HG03442 (cell line): ENCODE results near the gene ZNF765.
A peak's percentile ranks its signal among the peaks of the same experiment; 100 is the strongest.
"Not testable (repeated sequence)": the region's sequence is repeated elsewhere in the genome, so short reads cannot be mapped to it uniquely, and the experiment has no call there.

Source experiments
- ATAC-seq: cut with Tn5 transposase; IDR thresholded peaks from one replicate; pipeline ENCODE4 v1.9.1; 2021; ENCODE audit warnings: mild to moderate bottlenecking, moderate library complexity; ENCODE audit not compliant: unreplicated experiment

The ZNF765 gene

GRCh38 chr19:53420520-53421315, 25.8 kb downstream of the ZNF765 start:
- ATAC-seq = not testable (repeated sequence)

- ATAC-seq = no peak
These were observed 27.6 kb downstream of the ZNF765 start for GRCh38 chr19:53422551-53422950.

DNA sequence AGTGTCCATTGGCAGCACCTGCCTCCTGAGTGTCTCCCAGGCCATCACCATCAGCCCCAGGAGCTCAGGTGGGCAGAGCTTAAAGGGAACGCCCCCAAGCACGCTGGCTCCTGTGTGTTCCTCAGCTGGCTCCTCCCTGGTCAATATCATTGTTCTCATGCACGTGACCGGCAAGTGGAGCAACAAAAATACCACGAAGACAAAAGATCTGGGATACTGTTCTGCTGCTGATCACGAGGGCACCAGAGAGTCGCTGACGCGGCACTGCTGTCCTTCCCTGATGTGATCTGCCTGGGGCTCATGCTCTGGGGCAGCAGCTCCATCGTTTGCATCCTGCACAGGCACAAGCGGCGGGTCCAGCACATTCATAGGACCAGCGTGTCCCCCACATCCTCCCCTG, 28.1 kb downstream of the ZNF765 start:
- not testable (repeated sequence) for ATAC-seq

DNA sequence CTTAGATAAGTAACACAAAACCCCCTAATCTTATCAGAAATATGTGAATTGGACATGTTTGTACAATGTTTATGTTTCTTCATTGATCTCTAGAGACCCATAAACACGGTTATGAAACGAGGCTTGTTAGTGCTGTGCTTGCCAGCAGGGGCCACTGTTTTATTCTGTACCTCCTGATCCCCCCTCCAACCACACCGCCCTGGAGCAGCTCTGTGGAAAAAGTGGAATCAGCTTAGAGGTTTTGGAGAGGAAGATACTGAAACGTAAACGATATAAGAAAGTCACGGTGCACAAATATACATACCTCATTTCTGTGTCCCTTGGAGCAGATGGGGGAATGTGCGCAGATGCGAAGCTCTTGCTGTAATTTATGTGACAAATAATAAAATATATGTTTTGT, 28.7 kb downstream of the ZNF765 start:
- not testable (repeated sequence) for ATAC-seq

GRCh38 chr19:53424968-53425597, 30.1 kb downstream of the ZNF765 start:
- no peak for ATAC-seq

DNA sequence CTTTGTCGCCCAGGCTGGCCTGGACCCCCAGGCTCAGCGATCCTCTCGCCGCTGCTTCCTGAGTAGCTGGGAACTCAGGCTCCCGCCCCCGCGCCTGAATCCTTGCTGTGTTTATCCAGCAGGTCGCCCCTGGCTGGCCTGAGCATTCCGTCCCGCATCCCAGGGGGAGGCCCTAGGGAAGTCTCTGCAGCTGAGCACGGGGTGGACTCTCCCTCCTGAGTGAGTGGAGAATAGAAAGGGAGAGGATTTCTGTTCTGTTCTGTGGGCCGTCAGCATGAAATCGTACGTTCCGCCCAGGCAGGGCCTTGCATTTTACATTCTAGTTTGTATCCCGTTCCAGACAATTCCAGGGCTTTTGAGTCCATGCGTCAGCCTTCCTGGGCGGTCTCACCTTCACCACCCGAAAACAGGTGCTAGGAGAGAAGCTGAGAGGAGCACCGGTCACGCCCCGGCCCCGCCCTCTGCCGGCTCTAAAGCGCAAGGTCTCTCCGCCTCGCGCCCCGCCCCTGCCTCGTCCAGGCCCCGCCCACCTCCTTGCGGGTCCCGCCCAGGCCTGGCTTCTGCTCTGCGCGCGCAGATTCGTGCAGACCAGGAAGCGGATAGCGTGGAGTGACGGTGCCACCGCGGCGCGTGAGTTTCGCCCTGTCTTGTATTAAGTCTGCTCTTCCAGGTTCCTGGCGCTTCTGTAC, 36.6 kb downstream of the ZNF765 start, which contains the start of gene ZNF761:
Gene ZNF761, plus strand, starts transcription at position 586 of the 689 bp plus-strand sequence. CDS start 15,285 bp downstream, outside the sequence.
- peak; percentile 96 for ATAC-seq

DNA sequence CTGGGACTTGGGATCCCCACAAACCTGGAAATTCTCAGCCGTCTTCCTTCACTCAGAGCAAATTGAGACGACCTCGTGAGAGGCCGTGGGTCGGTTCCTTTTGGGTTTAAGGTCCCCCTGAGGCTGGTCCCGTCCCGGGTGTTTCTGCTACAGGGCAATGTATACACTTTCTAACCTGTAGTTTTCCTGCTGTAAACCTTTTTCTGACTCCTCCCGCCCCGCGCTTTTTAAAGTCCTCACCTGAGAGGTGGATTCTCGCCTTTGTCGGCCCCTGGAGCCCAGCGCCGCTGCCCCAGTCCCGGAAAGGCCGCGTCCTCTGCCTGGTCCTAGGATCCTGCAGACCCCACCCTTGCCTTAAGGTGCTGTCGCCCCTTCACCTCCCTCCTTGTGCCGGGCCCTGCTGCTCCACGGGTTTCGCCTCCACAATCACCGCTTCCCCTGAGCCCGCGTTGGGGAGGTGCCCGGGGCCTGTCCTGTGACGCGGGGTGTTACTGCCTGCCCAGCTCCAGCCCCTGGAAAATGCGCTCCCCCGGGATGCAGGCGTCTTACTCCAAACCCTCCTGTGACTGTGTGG, 37.2 kb downstream of the ZNF765 start:
- peak; percentile 19 for ATAC-seq

GRCh38 chr19:53443809-53444208, 48.9 kb downstream of the ZNF765 start:
- not testable (repeated sequence) for ATAC-seq

DNA sequence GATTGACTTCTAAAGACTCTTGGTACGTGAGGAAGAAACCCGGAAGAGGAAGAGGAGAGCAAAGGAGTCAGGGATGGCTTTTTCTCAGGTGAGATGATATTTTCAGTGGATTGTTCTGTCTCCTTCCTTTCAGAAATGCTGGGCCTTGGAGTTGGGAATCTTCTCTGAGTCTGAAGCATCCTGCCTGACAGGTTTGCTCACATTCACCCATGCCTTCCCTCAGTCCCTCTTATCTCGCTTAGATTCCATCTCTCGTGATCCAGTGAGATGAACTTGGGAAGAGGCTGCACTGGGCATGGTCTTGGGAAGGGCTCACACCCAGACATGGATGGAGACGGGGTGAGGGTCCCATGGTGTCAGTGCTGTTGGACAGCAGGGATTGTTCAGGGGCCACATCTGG, 52.2 kb downstream of the ZNF765 start:
- not testable (repeated sequence) for ATAC-seq

- ATAC-seq = no peak
These were observed 60.9 kb downstream of the ZNF765 start for GRCh38 chr19:53455828-53456227.

DNA sequence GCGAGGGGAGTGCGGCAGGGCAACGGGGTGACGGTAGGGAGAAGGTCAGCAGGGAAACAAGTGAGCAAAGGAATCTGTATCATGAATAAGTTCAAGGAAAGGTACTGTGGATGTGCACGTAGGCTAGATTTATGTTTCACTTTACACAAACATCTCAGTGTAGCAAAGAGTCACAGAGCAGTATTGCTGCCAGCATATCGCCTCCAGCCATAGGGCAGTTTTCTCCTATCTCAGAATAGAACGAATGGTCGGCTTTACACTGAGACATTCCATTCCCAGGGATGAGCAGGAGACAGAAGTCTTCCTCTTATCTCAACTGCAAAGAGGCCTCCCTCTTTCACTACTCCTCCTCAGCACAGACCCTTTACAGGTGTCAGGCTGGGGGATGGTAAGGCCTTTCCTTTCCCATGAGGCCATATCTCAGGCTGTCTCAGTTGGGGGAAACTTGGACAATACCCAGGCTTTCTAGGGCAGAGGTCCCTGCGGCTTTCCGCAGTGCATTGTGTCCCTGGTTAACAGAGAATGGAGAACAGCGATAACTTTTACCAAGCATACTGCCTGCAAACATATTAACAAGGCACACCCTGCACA, 65.3 kb downstream of the ZNF765 start:
- ATAC-seq = not testable (repeated sequence)

GRCh38 chr19:53461866-53462265, 66.9 kb downstream of the ZNF765 start:
- no peak for ATAC-seq

- no peak for ATAC-seq
These were observed 67.9 kb downstream of the ZNF765 start for GRCh38 chr19:53462861-53463260.

DNA sequence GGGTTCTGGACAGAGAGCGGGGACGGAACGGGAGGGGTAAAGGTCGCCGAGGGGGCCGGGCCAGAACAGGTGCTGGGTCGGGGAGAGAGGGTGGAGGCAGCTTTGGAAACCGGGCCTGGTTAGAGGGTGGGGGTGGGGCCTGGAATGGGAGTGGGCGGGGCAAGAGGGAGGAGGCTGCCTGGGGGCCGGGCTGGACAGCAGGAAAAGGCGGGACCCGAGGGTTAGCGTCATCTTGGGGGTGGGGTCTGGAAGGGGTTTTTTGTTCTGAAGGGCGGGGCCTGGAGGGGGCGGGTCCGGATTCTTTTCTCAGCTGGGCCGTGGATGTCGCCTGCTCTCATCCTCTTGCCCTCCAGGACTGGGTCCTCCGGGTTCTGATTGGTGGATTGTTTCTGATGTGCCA, 68.3 kb downstream of the ZNF765 start:
- no peak for ATAC-seq

GRCh38 chr19:53466726-53467484, 72.0 kb downstream of the ZNF765 start:
- peak; percentile 21 for ATAC-seq

DNA sequence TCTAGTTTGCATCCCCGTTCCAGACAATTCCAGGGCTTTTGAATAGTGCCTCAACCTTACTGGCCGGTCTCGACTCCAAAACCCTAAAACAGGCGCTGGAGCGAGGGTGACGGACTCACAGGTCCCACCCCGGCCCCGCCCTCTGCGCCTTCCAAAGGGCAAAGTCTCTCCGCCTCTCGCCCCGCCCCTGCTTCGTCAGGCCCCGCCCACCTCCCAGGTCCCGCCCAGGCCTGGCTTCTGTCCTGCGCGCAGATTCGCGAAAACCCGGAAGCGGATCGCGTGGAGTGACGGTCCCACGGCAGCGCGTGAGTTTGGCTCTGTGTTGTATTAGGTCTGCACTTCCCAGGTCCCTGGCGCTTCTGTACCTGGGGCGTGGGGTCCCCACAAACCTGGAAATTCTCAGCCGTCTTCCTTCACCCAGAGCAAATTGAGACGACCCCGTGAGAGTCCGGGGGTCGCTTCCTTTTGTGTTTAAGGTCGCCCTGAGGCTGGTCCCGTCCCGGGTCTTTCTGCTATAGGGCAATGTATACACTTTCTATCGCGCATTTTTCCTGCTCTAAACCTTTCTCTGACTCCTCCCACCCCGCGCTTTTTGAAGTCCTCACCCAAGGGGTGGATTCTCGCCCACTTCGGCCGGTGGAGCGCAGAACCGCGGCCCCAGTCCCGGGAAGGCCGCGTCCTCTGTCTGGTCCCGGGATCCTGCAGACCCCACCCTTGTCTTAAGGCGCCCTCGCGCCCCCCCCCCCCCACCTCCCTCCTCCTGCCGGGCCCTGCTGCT, 72.7 kb downstream of the ZNF765 start, which contains the start of gene ZNF813:
Gene ZNF813, plus strand, starts transcription at position 249 of the 778 bp plus-strand sequence. CDS start 16,090 bp downstream, outside the sequence.
- ATAC-seq = peak; percentile 79

DNA sequence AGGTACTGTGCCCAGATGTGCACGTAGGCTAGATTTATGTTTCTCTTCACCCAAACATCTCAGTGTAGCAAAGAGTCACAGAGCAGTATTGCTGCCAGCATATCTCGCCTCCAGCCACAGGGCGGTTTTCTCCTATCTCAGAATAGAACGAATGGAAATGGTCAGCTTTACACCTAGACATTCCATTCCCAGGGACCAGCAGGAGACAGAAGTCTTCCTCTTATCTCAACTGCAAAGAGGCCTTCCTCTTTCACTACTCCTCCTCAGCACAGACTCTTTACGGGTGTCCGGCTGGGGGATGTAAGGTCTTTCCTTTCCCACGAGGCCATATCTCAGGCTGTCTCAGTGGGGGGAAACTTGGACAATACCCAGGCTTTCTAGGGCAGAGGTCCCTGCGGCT, 73.7 kb downstream of the ZNF765 start:
- ATAC-seq = not testable (repeated sequence)

GRCh38 chr19:53471916-53472315, 77.0 kb downstream of the ZNF765 start:
- ATAC-seq = no peak

GRCh38 chr19:53474832-53475231, 79.9 kb downstream of the ZNF765 start:
- ATAC-seq = not testable (repeated sequence)
